GM19438 (cell line): ENCODE measurements around the gene TKFC.

Experiments used
- ATAC-seq: cut with Tn5 transposase; IDR thresholded peaks from one replicate; pipeline ENCODE4 v1.9.1; 2021; ENCODE audit warnings: low read depth; ENCODE audit not compliant: unreplicated experiment

Gene TKFC

GRCh38 chr11:61332797-61333549, at the start of gene TKFC, which contains the start of gene DDB1:
TSS of gene TKFC (plus strand) at chr11:61333228. CDS start at chr11:61334729, 1,501 bp downstream.
TSS of gene DDB1 (minus strand) at chr11:61333105. CDS start at chr11:61332968, 137 bp downstream.
- ATAC-seq, result peak; percentile 87

- no peak for ATAC-seq
These were observed 49.4 kb upstream of the TKFC start for GRCh38 chr11:61283613-61284012.

GRCh38 chr11:61287338-61287977, 45.6 kb upstream of the TKFC start:
- no peak for ATAC-seq

DNA sequence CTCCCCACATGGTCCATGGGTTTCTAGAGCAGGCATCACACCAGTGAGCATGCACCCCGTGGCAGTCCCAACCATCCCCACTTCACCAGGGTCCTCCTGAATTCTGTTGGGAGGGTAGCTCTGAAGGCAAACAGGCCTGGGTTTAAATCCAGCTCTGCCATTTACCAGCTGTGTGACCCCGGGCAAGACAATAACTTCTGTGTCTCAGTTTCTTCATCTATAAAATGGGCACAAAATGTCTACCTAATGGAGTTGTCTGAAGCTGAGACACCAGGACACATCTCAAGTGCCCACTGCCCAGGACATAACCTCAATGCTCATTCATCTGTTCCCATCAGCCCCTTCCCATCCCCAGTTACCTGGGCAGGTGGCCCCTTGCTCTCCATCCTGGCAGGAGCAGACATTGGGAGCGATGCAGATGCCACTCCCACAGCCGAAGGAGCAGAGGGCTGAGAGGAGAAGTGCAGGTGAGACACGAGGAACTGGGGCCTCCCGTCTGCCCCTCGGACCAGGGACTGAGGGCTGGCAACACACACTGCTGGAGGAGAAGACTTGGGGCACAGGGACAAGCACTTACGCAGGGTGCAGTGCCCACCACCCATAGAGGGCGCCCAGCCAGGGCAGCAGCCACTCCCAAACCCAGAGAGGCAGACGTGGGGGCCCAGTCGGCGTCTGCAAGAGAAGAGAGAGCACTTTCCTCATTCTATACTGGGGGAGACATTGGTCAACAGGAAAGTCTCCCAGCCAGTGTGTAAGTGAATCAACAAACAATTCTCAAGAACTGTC, 41.9 kb upstream of the TKFC start:
- no peak for ATAC-seq

GRCh38 chr11:61292356-61292755, 40.7 kb upstream of the TKFC start:
- ATAC-seq, result no peak

- peak; percentile 46 for ATAC-seq
These were observed 38.9 kb upstream of the TKFC start for GRCh38 chr11:61293867-61294716.

DNA sequence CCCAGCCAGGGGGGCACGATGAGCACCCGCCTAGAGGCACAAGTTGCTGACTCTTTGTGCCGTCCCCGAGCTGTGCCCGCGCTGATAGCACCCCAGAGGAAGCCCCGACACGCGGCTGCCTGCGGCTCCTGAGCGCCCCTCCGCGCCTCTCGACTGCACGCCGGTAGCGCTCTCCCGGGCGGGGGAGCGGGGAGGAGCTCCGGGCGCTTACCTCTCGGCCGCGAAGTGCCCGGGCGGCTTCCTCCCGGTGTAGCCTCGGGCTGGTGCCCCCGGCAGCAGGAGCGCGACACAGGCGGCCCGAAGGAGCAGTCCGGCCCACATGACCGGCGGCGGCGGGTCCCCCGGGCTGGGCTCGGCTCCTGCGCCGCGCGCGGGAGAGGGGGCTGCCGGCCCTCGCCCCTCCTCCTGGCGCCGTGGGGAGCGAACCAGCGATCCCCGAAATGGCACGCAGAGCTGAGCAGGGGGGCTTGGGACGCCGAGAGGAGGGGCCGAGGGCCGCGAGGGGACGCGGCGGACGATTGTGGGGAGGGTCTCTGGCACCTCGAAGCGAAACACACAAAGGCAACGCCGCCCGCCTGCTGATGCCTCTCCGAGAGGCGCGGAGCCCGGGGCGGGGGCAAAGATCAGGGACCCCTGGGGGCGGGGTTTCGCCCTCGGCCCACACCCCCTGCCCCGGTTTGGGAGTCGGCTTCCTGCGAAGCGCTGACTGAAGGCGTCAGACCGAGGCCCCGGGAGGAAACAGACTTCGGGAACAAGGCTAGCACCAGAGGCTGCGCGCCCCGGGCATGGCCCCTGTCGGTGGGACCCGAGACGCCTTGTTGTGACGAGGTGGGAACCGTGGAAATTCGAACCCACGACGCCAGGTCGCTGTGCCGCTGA, 38.1 kb upstream of the TKFC start, which contains the start of gene VWCE:
VWCE (minus strand) TSS at position 600 of the 879 bp plus-strand sequence; CDS start at position 321, 279 bp downstream.
- peak; percentile 79 for ATAC-seq

DNA sequence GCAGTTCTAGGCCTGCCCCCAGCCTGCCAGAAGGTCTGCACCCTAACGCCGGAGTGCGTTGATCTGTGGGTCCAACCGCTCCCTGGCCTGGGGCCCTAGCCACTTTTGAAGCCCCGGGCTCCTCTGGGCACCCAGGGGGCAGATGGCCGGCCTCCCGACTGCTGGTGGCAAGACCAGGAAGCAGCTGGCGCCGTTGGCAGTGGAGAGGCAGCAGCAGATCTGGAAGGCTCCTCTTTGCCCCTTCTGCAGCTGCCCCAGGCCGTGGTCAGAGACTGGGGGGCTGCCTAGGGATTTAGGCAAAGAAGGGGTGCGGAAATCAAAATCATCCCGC, 37.5 kb upstream of the TKFC start:
- no peak for ATAC-seq

DNA sequence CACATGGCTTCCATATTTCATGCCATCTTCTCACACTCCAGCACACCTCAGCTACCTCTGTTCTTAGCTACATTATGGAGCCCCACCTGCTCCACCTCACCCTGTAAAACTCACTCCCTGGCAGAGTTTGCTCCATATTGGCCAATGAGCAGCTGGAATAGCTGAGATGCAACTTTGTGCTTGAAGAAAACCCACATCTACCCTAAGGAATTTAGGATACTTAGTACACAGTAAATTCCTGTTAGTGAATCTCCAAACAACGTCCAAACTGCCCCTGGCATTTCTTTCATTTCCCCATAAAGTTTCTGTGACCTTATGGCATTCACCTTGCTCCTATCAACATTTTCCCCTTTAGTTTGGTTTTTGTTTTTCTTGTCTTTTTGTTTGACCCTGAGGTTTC, 35.7 kb upstream of the TKFC start:
- no peak for ATAC-seq

DNA sequence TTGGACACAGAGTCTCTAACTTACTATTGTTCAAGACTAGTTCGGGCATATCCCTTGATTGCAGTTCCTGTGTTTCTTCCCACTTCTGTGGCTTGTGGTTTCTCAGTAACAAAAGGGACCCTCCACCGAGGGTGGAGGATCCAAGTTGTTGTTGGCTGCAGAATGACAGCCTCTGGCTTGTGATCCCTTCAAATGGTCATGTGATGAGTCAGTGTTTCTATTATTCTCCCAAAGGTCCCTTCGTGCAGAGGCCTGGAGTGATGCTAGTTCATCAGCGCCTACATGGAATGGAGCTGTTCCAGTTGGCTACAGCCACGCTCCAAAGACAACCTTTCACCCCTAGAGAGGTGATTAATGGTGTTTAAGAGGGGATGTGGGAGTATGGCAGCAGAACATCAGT, 35.3 kb upstream of the TKFC start:
- no peak for ATAC-seq

- ATAC-seq, result no peak
These were observed 34.3 kb upstream of the TKFC start for GRCh38 chr11:61298663-61299244.

GRCh38 chr11:61302550-61302949, 30.5 kb upstream of the TKFC start:
- ATAC-seq, result no peak

DNA sequence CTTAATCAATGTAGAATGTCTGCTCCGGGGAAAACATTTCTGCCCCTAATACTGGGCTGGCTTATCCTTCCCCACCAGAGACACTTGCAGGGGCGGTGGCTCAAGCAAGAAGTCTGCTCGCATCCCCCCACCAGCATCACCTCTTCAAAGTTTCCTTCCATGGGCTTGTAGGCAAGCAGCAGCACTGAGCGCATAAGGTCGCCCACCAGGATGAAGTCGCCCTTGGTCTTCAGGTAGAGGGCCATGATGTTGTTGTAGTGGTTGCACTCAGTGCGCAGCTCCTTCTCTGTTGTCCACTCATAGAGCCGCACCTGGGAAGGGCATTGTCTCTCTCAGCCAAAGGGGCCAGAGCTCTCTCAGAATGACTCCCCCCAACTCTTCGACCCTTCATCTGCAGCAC, 29.3 kb upstream of the TKFC start:
- ATAC-seq, result no peak

DNA sequence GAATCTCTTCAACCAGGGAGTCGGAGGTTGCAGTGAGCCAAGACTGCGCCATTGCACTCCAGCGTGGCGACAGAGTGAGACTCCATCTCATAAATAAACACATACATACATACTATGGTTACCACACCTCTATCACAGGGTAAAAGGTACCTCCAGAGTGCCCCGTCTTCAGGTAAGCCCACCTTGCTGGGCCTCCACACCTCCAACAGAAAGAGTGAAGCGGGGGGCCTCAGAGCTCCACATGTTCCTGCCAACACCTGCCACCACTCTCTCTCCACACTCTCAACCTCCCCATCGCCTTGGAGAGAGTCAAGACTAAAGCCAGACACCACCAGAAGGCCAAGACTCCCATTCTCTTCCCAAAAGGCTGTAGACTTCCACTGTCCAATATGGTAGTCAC, 27.6 kb upstream of the TKFC start:
- no peak for ATAC-seq

DNA sequence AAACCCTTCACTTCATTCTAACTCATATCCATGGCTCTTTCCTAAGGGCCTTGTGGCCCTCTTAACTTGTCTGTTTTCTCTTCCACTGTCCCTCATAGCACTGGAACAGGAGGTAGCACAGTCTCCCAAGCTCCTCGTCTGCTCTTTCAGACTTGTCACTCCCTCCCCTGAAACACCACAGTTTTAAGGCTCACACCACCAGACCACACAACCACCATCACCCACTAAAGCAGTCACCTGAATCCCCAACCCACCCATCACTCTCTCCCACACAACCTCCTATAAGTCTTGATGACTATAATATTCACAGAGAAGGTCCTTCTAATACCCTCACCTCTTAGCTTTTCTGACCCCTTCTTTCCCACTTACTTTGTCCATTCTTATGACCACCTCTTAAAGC, 26.8 kb upstream of the TKFC start:
- ATAC-seq, result no peak

- ATAC-seq, result no peak
These were observed 25.7 kb upstream of the TKFC start for GRCh38 chr11:61307354-61307753.

- ATAC-seq, result no peak
These were observed 23.9 kb upstream of the TKFC start for GRCh38 chr11:61309141-61309540.

DNA sequence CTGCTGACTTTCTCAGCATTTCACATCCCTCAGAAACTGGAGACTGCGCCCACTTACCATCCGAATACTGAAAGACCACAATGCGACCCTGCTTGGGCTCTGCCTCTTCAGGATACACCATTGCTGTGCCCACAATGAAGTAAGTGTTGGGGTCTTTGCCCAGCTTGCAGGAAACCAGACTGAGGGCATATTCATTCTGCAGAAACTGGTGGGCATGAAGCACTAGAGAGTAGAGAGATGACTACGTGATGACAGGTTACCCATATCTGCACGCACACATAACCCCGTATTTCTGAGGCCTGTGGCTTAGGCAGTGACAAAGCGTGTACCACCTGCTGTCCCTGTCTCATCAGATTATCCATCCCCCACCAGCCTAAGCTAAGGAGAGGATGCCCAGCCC, 23.3 kb upstream of the TKFC start:
- ATAC-seq, result no peak

GRCh38 chr11:61310749-61311148, 22.3 kb upstream of the TKFC start:
- ATAC-seq, result no peak
